Neural progenitor cell (in vitro differentiated cells): Measurements from ENCODE around the gene VAMP3. TPM values are rescaled to one million over a fixed set of nuclear protein-coding genes. Genes with fewer than 3 reads are reported as not detected.
"Not testable (repeated sequence)": the region's sequence is repeated elsewhere in the genome, so short reads cannot be mapped to it uniquely, and the experiment has no call there.

ENCODE experiments used
- DNase-seq: peaks from one replicate; pipeline ENCODE4 v3.0.0-alpha.2; 2016; ENCODE audit warnings: low spot score
- H2AFZ ChIP-seq: fragments of 200-600 bp; sonication (generic); replicated peaks from 2 replicates; pipeline ENCODE4 v1.6.1; 2016; ENCODE audit warnings: antibody characterized with exemption
- H3F3A ChIP-seq: fragments of 200-600 bp; sonication (generic); 2 replicates; pipeline ENCODE4 v1.6.1; 2016; ENCODE audit warnings: antibody characterized with exemption, low read depth
- H3K27ac ChIP-seq: fragments of 200-600 bp; sonication (generic); 2 replicates; pipeline ENCODE4 v1.5.1; 2016; ENCODE audit warnings: mild to moderate bottlenecking
- H3K27me3 ChIP-seq: fragments of 200-600 bp; sonication (generic); 2 replicates; pipeline ENCODE4 v1.6.1; 2016; ENCODE audit warnings: mild to moderate bottlenecking, moderate library complexity
- H3K36me3 ChIP-seq: fragments of 200-600 bp; sonication (generic); 2 replicates; pipeline ENCODE4 v1.5.1; 2016
- H3K4me1 ChIP-seq: fragments of 200-600 bp; sonication (generic); 2 replicates; pipeline ENCODE4 v1.6.1; 2016; ENCODE audit warnings: mixed run types
- H3K4me2 ChIP-seq: fragments of 200-600 bp; sonication (generic); 2 replicates; pipeline ENCODE4 v1.6.1; 2016
- H3K4me3 ChIP-seq: fragments of 200-600 bp; sonication (generic); 2 replicates; pipeline ENCODE4 v1.5.1; 2016
- H3K79me2 ChIP-seq: fragments of 200-600 bp; sonication (generic); 2 replicates; pipeline ENCODE4 v1.6.1; 2016; ENCODE audit warnings: low read depth
- H3K9ac ChIP-seq: fragments of 200-600 bp; sonication (generic); 2 replicates; pipeline ENCODE4 v1.6.1; 2016
- H3K9me3 ChIP-seq: fragments of 200-600 bp; sonication (generic); 2 replicates; pipeline ENCODE4 v1.5.1; 2016; ENCODE audit warnings: low read depth
- H4K20me1 ChIP-seq: fragments of 200-600 bp; sonication (generic); 2 replicates; pipeline ENCODE4 v1.6.1; 2016; ENCODE audit warnings: low read depth
- H3K27ac Mint-ChIP-seq: 3 replicates; pipeline ENCODE4 v1.8.0; 2021; ENCODE audit warnings: mixed read lengths
- H3K27me3 Mint-ChIP-seq: 2 replicates; pipeline ENCODE4 v1.8.0; 2022; ENCODE audit warnings: low read depth, mild to moderate bottlenecking, inconsistent platforms, moderate library complexity, mixed read lengths; ENCODE audit not compliant: insufficient read depth
- H3K36me3 Mint-ChIP-seq: 3 replicates; pipeline ENCODE4 v1.8.0; 2021; ENCODE audit warnings: mixed read lengths
- H3K4me1 Mint-ChIP-seq: 3 replicates; pipeline ENCODE4 v1.8.0; 2021; ENCODE audit warnings: mixed read lengths
- H3K4me3 Mint-ChIP-seq: 3 replicates; pipeline ENCODE4 v1.8.0; 2021; ENCODE audit warnings: mild to moderate bottlenecking, moderate library complexity, mixed read lengths
- H3K9me3 Mint-ChIP-seq: 3 replicates; pipeline ENCODE4 v1.8.0; 2020; ENCODE audit warnings: mixed read lengths
- CTCF ChIP-seq: fragments of 200-600 bp; sonication (generic); IDR thresholded peaks from 2 replicates; pipeline ENCODE4 v1.5.1; 2017; ENCODE audit warnings: antibody characterized with exemption, mild to moderate bottlenecking
- EZH2 ChIP-seq: fragments of 200-600 bp; sonication (generic); IDR thresholded peaks from 2 replicates; pipeline ENCODE4 v1.6.1; 2017; ENCODE audit warnings: antibody characterized with exemption, mild to moderate bottlenecking, moderate library complexity
- EZH2phosphoT487 ChIP-seq: fragments of 200-600 bp; sonication (generic); IDR thresholded peaks from 2 replicates; pipeline ENCODE4 v1.6.1; 2017; ENCODE audit warnings: antibody characterized with exemption
- total RNA-seq: library from RNA; depleted of rRNA; stranded (reverse); fragments of >200 nt; gene quantifications from 2 replicates; pipeline ENCODE4 v1.2.3, GENCODE V29; 2015; ENCODE audit warnings: low replicate concordance

Gene VAMP3
- total RNA-seq, 1 donor from 2014 or later: 66.6 TPM

DNA sequence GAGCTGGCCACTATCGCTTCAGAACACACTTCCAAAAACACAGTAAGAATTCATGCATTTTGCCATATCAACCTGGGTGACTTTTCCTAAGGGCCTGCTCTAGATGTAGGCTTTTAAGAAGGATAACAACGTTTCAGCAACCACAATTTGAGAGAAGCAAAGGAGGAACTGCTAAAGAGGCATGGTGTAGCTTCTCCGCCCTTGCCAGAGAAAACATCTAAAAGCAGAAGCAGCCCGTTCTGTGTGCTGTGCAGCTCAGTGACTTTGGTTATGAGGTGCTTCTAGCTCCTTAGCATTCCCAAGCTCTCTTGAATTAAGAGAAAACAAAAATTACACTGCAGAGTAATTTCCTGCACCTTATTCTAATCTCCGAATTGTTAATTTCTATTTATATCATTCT, 15.7 kb downstream of the VAMP3 start:
- H3K27me3 Mint-ChIP-seq: peaks cover 4% of the 10 kb centered on the region
- Histone ChIP-seq H2AFZ (no peak overlapping the region), H3K9ac (no peak overlapping the region), H3K9me3 (peaks cover 23% of the 10 kb centered on the region), H3K79me2 (no peaks in the 10 kb centered on the region), H3K36me3 (peaks cover 3% of the 10 kb centered on the region), H3K4me2 (no peak overlapping the region), H3K27ac (no peak overlapping the region), H3K27me3 (peaks cover 11% of the 10 kb centered on the region), H3K4me3 (no peak overlapping the region), H4K20me1 (no peaks in the 10 kb centered on the region), H3F3A (peaks cover 26% of the 10 kb centered on the region), H3K4me1 (no peaks in the 10 kb centered on the region)
- H3K4me1 Mint-ChIP-seq: peaks cover 13% of the 10 kb centered on the region
- DNase-seq: no peak
- TF ChIP-seq EZH2phosphoT487 (no peak), CTCF (no peak), EZH2 (no peak)
- H3K9me3 Mint-ChIP-seq: peaks cover 27% of the 10 kb centered on the region
- H3K4me3 Mint-ChIP-seq: no peak overlapping the region
- no peak overlapping the region for H3K27ac Mint-ChIP-seq
- H3K36me3 Mint-ChIP-seq: peaks cover 55% of the 10 kb centered on the region

DNA sequence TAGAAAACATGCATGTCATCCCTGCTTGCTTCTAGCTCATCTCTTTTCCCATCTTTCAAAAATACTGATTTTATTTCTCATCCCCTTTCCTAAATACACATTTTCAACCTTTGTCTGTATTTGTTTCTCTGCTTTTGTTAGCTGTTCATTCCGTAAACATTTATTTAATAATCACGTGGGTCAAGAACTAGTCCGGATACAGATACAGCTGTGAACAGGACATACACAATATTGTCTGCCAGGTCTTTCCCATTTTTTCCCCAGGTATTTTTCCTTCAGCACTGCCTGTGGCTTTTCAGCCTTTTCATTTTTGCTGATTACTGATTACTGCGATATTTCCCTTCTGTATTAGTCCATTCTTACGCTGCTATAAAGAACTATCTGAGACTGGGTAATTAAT, 18.7 kb downstream of the VAMP3 start:
- H3K4me1 Mint-ChIP-seq: peaks cover 7% of the 10 kb centered on the region
- H3K27me3 Mint-ChIP-seq: peaks cover 4% of the 10 kb centered on the region
- peaks cover 5% of the 10 kb centered on the region for H3K27me3 ChIP-seq
- no peak for DNase-seq
- H3K27ac ChIP-seq: no peak overlapping the region
- no peak overlapping the region for H3K4me2 ChIP-seq
- no peak overlapping the region for H3K4me3 Mint-ChIP-seq
- no peaks in the 10 kb centered on the region for H3K4me1 ChIP-seq
- no peak for TF ChIP-seq CTCF
- no peak for TF ChIP-seq EZH2phosphoT487
- no peak for TF ChIP-seq EZH2
- no peak overlapping the region for H2AFZ ChIP-seq
- peaks cover 3% of the 10 kb centered on the region for H3K36me3 ChIP-seq
- peaks cover 72% of the 10 kb centered on the region for H3K36me3 Mint-ChIP-seq
- H3K79me2 ChIP-seq: no peaks in the 10 kb centered on the region
- peaks cover 5% of the 10 kb centered on the region for H3F3A ChIP-seq
- no peak overlapping the region for H3K27ac Mint-ChIP-seq
- peaks cover 34% of the 10 kb centered on the region for H3K9me3 Mint-ChIP-seq
- H3K9ac ChIP-seq: no peak overlapping the region
- H3K9me3 ChIP-seq: peaks cover 19% of the 10 kb centered on the region
- no peak overlapping the region for H3K4me3 ChIP-seq
- H4K20me1 ChIP-seq: no peaks in the 10 kb centered on the region

- peaks cover 19% of the 10 kb centered on the region for H3K9me3 ChIP-seq
- H3K4me3 Mint-ChIP-seq, H3F3A ChIP-seq, DNase-seq, H3K36me3 ChIP-seq, H3K27me3 ChIP-seq, H2AFZ ChIP-seq, H3K27ac Mint-ChIP-seq, H3K4me3 ChIP-seq, H3K4me1 Mint-ChIP-seq, H3K4me1 ChIP-seq, H3K4me2 ChIP-seq, H3K79me2 ChIP-seq, H3K27me3 Mint-ChIP-seq, H3K27ac ChIP-seq, H3K9ac ChIP-seq, H4K20me1 ChIP-seq: not testable (repeated sequence)
- H3K9me3 Mint-ChIP-seq: peaks cover 34% of the 10 kb centered on the region
- H3K36me3 Mint-ChIP-seq: peaks cover 73% of the 10 kb centered on the region
These were observed 19.9 kb downstream of the VAMP3 start for GRCh38 chr1:7791027-7791426.

- H3K79me2 ChIP-seq: no peaks in the 10 kb centered on the region
- no peak overlapping the region for H3K4me2 ChIP-seq
- no peaks in the 10 kb centered on the region for H3K4me1 Mint-ChIP-seq
- H3K9me3 Mint-ChIP-seq: peaks cover 18% of the 10 kb centered on the region
- no peaks in the 10 kb centered on the region for H4K20me1 ChIP-seq
- H3K9me3 ChIP-seq: peaks cover 12% of the 10 kb centered on the region
- no peak for TF ChIP-seq EZH2
- no peak for TF ChIP-seq EZH2phosphoT487
- TF ChIP-seq CTCF: no peak
- no peaks in the 10 kb centered on the region for H3K36me3 ChIP-seq
- H3K27ac ChIP-seq: no peak overlapping the region
- peaks cover 56% of the 10 kb centered on the region for H3K36me3 Mint-ChIP-seq
- peaks cover 4% of the 10 kb centered on the region for H3K27me3 Mint-ChIP-seq
- H3K27ac Mint-ChIP-seq: no peak overlapping the region
- no peak for DNase-seq
- H3K4me3 Mint-ChIP-seq: no peak overlapping the region
- H3K4me3 ChIP-seq: no peak overlapping the region
- no peaks in the 10 kb centered on the region for H3K4me1 ChIP-seq
- H2AFZ ChIP-seq: no peak overlapping the region
- no peak overlapping the region for H3K9ac ChIP-seq
- no peaks in the 10 kb centered on the region for H3K27me3 ChIP-seq
- no peaks in the 10 kb centered on the region for H3F3A ChIP-seq
These were observed 24.3 kb downstream of the VAMP3 start for GRCh38 chr1:7795406-7795805.
